CD4-positive, alpha-beta T cell treated with Interleukin-4 for 4 hours (primary cell): ENCODE measurements around the gene RRAGB.
"Not testable (repeated sequence)": the region's sequence is repeated elsewhere in the genome, so short reads cannot be mapped to it uniquely, and the experiment has no call there.

Source experiments
- DNase-seq: peaks from one replicate; pipeline ENCODE4 v3.0.0-alpha.2; 2020

The RRAGB gene

DNA sequence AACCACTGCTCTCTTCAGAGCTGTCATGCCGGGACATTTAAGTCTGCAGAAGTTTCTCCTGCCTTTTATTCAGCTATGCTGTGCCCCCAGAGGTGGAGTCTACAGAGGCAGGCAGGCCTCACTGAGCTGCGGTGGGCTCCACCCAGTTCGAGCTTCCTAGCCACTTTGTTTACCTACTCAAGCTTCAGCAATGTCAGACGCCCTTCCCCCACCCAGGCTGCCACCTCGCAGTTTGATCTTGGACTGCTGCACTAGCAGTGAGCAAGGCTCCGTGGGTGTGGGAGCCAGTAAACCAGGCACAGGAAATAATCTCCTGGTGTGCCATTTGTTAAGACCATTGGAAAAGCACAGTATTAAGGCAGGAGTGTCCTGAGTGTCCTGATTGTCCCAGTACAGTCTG lies 56.9 kb downstream of the RRAGB start:
- DNase-seq, result not testable (repeated sequence)

- DNase-seq, result no peak
Measured at GRCh38 chrX:55777596-55777995, 60.0 kb downstream of the RRAGB start.

DNA sequence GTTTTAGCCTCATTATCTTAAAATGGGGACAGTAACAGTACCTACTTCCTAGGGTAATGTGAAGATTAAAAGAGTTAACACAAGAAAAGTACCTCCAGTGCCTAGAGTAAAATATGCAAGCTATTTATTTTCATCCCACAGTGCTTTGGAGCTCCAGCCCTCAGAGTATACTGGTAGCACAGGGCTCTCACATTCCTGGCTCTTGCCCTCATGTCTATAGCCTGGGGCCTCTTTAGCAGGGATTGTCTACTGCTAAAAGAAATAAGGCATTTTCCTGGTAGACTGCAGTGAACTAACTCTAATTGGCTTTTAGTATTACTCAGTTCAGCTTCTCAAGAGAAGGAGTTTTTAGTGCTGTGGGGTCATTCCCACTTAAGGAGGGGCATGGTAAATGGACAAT lies 60.8 kb downstream of the RRAGB start:
- no peak for DNase-seq

DNA sequence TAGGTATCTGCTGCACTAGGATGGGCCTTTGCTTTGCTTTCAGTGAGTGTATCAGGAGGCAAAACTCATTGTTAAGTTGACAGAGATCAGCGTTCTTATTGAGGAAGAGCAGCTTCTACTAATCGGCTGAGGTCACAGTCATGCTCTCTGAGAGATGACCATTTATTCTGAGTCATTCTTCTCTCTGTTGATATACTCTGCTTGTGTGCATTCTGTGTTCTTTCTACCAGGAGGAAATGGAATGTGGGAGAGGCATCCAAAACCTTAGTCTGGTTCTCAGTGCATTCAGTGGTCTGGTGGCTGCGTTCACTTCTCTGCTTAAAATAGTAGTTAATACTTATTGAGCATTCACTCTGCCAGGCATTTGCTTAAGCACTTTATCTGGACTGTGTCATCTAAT lies 66.2 kb downstream of the RRAGB start:
- no peak for DNase-seq

DNA sequence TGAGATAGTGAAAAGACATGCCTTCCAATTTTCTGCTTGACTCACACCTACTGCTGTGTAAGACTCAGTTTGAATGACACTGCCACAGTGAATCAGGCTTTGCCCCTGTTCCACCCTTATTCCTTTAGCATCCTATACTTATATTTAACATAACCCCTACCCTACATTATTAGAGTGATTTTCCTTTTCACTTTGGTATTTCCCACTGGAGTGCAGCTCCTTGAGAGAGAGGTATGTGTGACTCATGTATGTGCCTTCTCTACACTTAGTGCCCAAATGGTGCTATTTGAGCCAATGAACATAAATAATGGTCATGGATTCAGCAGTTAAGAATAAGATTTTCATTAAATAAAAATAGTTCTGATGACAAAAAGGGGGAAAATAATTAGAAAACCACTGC lies 69.5 kb downstream of the RRAGB start:
- DNase-seq, result no peak

GRCh38 chrX:55787727-55788126 lies 70.2 kb downstream of the RRAGB start:
- DNase-seq, result no peak

- DNase-seq, result no peak
Measured at GRCh38 chrX:55794405-55794804, 76.9 kb downstream of the RRAGB start.

DNA sequence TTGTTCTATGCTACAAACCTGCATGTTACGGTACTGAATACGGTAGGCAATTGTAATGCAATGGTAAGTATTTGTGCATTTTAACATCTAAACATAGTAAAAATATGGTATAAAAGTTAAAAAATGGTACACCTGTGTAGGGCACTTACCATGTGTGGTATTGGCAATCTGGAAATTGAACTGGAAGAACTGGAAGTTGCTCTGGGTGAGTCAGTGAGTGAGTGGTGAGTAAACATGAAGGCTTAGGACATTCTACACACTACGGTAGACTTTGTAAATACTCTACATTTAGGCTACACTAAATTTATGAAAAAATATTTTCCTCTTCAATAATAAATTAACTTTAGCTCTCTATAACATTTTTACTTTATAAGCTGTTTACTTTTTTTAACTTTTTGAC lies 78.9 kb downstream of the RRAGB start:
- no peak for DNase-seq

DNA sequence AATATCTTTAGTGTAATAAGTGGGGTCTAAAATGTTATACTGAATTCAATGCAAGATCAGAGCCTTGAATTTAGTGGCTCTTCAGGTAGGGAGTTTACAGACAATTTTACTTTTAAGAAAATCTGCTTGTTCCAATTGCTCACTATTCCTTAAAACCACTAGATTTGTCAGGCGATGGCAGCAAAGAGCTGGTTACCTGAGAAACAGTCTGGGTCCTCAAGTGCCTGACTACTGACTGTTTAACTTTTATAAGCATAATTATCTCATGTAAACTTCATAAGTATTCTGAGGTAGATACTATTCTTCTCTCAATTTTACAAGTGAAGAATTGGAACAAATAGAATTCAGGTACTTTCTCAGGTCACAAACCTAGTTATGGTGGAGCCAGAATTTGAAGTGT lies 84.3 kb downstream of the RRAGB start:
- DNase-seq, result no peak
